CD1c-positive myeloid dendritic cell (primary cell): Measurements from ENCODE around the gene RFX6.
"Not testable (repeated sequence)": the region's sequence is repeated elsewhere in the genome, so short reads cannot be mapped to it uniquely, and the experiment has no call there.

Experiments
- DNase-seq: peaks from one replicate; pipeline ENCODE4 v3.0.0-alpha.2; 2016; ENCODE audit errors: extremely low spot score

The RFX6 gene, protein sequence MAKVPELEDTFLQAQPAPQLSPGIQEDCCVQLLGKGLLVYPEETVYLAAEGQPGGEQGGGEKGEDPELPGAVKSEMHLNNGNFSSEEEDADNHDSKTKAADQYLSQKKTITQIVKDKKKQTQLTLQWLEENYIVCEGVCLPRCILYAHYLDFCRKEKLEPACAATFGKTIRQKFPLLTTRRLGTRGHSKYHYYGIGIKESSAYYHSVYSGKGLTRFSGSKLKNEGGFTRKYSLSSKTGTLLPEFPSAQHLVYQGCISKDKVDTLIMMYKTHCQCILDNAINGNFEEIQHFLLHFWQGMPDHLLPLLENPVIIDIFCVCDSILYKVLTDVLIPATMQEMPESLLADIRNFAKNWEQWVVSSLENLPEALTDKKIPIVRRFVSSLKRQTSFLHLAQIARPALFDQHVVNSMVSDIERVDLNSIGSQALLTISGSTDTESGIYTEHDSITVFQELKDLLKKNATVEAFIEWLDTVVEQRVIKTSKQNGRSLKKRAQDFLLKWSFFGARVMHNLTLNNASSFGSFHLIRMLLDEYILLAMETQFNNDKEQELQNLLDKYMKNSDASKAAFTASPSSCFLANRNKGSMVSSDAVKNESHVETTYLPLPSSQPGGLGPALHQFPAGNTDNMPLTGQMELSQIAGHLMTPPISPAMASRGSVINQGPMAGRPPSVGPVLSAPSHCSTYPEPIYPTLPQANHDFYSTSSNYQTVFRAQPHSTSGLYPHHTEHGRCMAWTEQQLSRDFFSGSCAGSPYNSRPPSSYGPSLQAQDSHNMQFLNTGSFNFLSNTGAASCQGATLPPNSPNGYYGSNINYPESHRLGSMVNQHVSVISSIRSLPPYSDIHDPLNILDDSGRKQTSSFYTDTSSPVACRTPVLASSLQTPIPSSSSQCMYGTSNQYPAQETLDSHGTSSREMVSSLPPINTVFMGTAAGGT

DNA sequence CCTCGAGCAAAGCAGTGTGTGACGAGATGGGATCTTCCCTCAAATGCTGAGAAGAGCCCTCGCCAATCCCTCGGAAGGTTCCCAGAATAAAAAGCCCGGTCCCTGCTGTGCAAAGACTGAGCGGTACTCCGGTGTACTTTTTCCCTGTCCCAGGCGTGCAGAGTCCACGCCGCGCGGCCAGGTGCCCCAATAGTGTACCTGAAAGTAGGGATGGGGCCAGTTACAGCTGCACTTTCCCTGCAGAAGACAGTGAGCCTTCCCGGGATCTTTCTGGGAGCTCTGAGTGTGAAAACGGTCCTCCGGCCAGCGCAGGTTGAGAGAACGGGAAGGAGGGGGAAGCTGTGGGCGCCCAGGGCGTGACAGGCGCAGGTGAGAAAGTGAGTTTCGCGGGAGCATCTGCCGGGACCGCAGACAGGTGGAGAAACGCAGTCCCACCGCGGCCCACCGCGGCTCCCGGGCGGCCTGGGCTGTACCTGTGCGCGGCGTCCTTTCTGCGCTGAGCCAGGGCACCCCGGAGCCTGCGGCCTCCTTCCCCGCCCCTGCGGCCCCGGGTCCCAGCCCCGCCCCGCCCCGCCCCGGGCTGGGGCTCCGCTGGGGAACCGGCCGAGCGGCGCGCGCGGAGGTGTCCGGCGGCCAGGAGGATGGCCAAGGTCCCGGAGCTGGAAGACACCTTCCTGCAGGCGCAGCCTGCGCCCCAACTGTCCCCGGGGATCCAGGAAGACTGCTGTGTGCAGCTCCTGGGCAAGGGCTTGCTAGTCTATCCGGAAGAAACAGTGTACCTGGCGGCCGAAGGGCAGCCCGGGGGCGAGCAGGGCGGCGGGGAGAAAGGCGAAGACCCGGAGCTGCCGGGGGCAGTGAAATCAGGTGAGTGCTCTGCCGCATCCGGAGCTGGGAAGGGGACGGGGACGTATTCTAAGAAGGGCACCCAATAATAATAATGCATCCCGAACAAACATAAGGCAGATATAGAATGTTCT is at the start of gene RFX6:
Gene RFX6, plus strand, starts transcription at position 608 of the 977 bp plus-strand sequence. Its CDS starts 34 bp downstream, at position 642.
- no peak for DNase-seq

DNA sequence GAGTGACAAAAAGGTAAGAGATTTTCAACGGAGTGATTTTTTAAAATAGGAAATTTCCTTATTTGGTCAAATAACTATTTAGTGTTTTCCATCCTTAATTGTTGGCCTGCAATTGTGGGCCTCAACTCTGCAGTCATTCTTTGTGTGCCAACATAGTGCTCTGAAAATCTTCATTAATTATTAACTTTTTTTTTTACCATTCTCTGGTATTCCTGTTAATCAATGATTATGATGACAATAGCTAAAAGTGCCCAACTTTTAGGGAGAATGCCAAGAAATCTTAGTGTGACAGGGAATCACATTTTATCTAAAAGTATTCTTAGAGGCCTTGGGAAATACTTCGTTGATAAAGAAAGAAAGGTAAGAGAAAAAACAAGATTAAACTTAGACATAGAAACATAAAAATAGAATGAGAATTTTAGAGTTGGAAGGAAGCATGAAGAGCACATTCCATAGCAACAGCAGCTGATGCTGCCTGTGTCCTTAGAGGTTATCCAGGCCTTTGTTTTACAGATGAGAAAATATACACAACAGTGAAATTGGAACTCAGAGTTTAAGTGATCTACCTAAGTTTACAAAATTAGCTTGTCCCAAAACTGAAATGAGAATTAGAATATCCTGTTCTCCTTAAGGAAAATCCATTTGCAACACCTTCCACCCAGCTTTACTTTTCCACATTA is 49.3 kb upstream of the RFX6 start:
- DNase-seq: no peak

DNA sequence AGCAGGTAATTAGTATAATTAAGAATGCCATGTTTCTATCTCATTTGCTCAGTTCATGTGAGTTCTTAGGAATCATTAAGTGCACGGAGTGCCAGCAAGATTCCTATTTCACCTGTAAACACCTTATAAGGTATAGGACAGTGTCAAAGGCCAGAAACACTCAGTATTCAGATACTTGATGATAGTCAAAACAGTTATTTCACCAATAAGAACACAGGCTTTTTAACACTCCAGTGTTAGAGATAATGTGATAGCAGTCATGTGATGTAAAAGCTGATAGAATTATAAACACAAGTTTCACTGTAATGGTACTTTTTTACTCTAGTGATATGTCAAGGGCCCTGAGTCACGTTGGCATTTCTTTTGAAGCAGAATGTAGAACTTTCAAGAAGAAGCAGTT is 48.1 kb upstream of the RFX6 start, which contains the start of gene GPRC6A:
Gene GPRC6A, minus strand, starts transcription at position 101 of the 400 bp plus-strand sequence. Its CDS starts 70 bp downstream, at position 31.
- DNase-seq: no peak

DNA sequence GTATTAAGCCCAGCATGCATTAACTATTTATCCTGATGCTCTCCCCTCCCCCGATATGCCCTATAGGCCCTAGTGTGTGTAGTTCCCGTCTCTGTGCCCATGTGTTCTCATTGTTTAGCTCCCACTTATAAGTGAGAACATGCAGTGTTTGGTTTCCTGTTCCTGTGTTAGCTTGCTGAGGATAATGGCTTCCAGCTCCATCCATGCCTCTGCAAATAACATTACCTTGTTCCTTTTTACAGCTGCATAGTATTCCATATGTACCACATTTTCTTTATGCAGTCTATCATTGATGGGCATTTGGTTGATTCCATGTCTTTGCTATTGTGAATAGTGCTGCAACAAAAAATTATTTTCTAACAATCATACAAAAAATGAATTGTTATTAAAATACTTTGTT is 42.5 kb upstream of the RFX6 start:
- DNase-seq: not testable (repeated sequence)

DNA sequence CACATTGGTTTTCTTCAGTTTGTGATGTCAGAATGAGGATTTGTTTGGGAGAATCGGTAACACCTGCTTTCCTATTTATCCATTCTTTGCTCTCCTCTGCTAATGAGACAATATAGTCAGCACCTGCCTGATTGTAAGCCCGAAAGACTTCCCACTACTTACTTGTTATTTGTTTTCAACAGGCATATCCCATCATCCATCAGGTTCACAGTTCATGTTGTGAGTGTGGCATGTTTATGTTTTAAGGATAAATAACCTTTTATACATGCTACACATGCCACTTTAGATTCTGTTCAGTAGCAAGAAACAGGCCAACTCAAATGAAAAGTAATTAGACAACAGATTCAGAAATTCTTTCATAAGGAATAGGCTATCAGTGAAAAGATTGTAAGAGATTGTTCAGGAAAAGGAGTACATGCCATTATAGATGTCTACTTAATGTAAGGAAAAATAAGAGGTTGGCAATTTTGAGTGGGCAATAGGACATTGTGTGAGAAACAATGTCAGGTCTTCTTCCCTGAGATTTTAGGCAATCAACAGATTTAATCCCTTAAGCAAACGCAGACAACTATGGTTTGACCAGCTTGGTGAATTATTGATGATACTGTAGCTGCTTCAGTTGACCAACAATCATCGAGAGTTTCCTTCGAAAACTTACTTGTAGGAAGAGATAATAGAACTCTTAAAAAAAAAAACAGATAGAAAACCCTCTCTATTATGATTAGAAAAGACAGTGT is 40.3 kb upstream of the RFX6 start:
- no peak for DNase-seq

DNA sequence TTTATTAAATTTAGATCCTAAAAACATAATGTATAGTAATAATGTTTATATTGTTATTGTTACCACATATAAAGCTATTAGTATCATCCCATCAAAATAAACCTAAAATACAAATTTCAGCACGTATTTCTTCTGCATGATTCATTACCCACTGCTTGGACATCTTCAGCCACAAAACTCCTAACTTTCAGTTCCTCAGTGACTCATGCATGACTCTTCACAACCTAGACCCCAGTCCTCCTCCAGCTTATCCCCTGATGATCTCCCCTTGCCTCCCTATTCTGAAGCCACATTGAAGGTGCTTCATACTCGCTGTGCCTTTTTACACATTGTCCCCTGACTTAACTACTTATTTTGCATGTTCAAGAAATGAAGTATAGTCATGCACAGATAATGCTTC is 37.0 kb upstream of the RFX6 start:
- DNase-seq: peak; percentile 24

DNA sequence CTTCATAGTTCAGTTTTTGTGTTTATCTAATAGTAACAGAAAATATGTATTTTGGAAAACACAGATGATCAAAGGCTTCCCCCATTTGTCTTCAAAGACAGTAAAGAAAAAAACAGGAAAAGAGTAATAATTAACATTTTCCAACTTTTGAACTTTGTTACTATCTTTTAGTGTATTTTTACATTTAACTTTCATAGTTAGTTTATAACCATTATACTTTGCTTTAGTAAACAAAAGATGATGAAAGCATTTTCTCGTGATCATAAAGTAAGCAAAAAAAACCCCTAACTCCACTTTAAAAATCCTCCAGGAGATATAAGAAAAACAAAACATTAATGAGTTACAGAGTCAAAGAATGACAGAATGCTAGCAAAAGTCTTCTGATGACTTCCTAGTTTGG is 34.6 kb upstream of the RFX6 start:
- DNase-seq: no peak

DNA sequence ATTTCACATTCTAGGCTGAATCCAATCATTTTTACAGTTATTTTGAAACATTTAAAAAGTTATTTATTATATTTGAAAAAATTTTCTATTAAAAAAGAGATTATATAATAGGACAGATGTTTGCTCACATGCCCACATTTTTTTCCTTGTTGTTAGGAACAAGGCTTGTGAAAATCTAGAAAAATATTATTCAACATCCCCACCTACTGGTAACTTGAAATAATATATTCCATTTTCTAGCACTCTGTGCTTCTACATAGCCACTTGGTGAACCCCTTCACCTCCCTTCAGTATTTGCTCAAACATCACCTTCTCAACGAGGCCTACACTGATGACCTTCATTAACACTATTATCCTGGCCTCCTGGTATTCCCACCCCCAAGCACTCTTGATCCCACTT is 29.8 kb upstream of the RFX6 start:
- DNase-seq: peak; percentile 20

DNA sequence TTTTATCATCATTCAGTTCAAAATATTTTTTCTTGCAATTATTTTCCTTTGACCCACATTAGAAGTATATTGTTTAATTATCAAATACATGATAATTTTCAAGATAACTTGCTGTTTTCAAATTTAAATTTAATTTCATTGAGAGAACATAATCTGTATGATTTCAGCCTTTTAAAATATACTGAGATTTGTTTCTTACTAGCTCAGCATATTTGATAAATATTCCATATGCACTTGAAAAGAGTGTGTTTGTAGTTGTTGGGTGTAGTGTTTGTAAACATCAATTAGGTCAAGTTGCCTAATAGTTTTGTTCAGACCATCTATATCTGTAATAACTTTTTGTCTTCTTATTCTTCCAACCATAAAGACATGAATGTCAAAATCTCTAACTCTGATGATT is 19.0 kb upstream of the RFX6 start:
- DNase-seq: no peak

DNA sequence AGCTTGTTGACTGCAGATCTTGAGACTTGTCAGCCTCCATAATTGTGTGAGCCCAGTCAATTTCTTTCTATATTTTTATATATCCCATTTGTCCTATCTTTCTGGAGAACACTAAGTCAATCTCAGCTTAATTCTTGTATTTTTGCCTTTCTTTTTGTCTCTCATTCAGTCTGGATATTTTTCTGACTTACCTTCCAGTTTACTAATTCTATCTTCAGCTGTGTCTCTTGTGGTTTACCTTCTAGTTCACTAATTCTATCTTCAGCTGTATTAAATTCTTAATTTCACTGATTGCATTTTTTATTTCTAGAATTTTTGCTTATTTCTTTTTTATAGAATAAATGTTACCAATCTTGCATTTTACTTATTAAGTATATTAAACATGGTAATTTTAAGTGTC is 17.8 kb upstream of the RFX6 start:
- DNase-seq: no peak

DNA sequence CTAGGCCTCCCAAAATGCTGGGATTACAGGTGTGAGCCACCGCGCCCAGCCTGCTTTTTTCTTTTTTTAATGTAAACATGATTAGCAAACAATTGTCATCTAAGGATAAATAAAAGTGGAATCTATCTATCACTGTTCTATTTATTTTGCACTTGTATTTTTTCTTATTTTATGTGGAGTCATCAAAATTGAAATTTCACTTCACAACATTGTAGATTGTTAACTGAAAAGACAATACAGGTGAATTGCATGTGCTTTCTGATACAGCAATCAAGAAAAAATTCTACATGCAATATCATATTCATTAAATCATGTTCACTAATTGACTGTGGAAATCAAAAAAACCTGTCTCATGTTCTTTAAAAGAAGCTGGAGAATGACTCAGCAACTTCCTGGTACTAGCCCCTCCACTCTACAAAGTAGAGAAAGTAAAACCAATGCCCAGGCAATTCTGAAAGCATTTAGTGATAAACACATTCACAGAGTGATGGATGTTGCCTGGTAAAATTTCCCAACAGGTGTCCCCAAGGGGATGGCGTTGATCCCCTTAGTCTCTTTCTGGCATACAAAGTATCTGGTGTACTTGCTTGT is 10.7 kb upstream of the RFX6 start:
- no peak for DNase-seq

DNA sequence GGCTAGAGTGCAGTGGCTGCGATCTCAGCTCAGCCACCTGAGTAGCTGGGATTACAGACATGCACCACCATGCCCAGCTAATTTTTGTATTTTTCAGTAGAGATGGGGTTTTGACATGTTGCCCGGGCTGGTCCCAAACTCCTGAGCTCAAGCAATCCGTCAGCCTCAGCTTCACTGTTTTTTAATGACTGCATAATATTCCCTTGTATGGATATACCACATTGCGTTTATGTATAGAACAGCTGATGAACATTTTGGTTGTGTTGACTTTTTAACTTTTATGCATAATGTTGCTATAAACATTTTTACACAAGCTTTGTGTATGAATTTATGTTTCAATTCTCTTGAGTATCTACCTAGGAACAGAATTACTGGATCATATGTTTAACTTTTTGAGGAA is 4.3 kb upstream of the RFX6 start:
- DNase-seq: no peak

DNA sequence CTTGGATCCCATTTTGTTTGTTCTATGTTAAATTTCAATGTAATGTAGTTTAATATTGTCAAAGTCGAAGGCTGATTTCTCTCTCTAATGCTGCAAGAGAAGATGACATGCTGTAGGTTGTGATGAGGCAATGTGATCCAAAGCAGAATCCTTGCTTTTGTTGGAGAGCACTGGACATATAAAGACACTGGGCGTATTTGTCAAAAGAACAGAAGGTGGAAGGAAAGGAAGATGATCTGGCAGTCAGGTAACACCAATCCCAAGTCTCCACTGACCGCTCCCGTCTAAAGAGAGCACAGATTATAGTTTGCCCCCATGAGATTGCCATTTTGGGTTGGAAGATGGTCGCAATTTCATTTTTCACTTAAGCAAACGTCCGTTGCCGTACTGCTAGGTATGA is 935 bp upstream of the RFX6 start:
- DNase-seq: no peak

DNA sequence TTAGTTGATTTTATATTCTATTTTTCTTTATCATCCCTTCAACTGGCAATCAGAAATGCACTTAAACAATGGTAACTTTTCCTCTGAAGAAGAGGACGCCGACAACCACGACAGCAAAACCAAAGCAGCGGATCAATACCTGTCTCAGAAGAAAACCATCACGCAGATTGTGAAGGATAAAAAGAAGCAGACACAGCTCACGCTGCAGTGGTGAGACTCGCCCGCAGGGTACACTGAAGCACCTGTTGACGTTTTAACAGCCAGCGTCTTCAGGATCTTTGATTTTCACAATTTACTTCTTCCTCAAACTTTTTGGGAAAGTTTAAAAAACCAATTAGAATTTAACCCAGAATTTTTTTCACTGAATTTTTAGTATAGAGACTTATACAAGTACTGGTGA is 701 bp downstream of the RFX6 start:
- no peak for DNase-seq

DNA sequence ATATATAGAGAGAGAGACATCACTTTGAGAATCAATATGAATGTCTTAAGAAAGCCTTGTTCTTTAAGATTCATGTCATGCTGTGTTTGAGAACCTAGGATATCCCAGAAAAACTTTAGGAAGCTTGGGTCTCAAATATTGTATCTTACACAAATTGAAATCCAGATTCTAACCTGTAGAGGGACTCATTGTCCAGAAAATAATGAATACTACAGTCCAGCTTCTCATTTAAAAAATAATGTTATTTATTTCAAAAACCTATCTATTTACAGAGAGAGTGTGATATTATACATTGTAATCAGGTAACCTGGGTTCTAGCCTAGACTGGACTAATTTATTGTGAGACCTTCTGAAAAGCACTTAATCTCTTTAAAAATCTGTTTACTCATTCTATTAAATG is 4.2 kb downstream of the RFX6 start:
- no peak for DNase-seq

DNA sequence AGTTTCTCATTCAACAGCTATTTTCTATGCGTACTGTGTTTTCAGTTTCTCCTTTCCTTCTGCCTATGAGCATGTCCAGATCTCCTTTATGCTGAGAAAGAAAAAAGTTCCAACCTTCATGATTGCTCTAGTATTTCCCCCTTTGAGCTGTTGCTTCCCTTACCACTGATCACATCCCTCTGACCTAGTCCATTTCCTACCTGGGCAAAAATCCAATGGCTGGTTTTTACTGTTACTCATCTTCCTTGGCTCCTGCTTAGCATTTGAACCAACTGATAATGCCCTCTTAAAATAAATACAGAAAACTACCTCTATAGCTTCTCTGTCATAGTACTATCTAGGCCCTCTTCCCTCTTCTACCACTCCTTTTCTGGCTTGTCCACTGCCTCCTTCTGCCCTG is 6.0 kb downstream of the RFX6 start:
- no peak for DNase-seq

DNA sequence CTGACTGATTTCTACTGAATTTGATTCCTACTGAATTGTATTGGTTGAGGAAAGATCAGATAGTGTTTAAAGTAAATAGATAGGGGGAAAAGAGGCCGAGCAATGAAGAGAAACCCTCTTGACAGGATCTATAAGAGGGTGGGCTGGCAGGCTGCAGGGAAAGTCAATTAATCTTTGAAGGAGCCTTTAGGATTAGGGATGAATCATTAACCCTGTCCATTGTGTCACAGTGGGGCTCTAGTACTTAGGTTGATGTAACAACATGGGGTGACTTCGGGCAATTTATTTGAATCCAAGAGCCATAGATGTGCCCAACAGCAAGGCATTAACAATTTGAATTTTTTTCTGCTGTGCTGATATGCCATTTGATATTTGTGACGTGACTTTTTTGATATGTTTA is 7.5 kb downstream of the RFX6 start:
- DNase-seq: no peak

DNA sequence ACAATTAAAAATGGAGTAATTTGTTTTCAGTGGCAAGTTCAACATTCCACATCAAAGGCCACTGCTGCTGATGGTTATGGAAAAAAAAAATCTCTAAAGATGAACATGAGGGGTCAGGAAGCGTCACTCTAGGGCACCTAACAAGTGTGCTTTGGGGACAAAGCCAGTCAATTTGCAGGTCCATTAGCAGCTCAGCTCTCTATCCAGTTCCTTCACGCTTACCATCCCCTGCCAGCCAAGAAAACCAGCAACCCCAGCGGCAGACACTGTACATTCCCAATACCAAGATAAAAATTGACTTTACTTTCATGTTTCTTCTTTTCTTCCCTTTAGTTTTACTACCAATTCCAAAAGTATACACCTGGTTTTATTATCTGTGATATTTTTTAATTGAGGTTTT is 10.1 kb downstream of the RFX6 start:
- no peak for DNase-seq

DNA sequence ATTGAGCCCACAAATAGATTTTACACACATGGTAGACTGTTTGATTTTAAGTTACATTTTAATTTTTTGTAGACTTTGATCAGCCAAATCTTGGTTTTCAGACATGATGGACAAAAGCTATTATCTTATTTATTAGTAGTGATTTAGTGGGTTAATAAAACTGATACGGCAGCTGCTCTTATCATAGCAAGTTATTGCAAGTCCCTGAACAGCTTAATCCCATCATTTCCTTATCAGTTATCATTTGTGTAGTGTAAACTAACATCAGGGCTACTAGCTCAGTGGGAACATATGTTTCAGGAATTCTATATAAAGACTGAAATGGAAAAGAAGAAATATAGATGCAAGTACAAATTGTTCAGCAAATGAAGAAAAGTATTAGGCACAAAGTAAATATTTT is 10.9 kb downstream of the RFX6 start:
- no peak for DNase-seq
